Ovary (tissue), 3 donors: ENCODE results near the gene PERCC1.

Experiments
- POLR2A ChIP-seq: fragments of 450-650 bp; IDR thresholded peaks from one replicate; pipeline ENCODE4 v1.6.1; 2017; ENCODE audit warnings: antibody characterized with exemption, mild to moderate bottlenecking, moderate library complexity
- TF ChIP-seq, protein P1 (sequence below), 3 donors: fragments of 450-650 bp in 2 of 3; fragments of 200-600 bp in 1 of 3; IDR thresholded peaks; one replicate each; pipeline versions ENCODE4 v1.5.1 to v1.8.0; 2016 to 2022; ENCODE audit warnings: antibody characterized with exemption in 3 of 3, mild to moderate bottlenecking in 1 of 3
- donor health status: DM: no; HTN: no; CAD: no.

DNA sequence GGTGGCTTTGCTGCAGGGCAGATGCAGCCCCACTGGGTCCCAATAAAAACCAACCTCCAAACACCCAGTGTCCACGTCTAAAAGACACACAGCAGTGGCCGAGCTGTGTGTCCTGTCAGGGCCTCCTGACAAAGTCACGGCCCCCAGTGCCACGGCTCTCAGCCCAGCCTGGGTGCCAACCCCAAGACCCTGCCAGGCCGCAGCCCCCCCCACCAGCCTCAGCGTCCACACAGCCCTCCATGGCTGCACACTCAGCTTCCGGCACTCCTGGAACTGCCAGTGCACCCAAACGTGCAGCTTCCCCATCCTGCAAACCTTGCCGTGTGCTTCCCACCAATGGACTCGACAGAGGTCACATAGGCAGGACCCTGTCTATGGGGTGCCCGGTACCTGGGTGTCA lies 17.1 kb downstream of the PERCC1 start:
- TF ChIP-seq, protein P1, sequence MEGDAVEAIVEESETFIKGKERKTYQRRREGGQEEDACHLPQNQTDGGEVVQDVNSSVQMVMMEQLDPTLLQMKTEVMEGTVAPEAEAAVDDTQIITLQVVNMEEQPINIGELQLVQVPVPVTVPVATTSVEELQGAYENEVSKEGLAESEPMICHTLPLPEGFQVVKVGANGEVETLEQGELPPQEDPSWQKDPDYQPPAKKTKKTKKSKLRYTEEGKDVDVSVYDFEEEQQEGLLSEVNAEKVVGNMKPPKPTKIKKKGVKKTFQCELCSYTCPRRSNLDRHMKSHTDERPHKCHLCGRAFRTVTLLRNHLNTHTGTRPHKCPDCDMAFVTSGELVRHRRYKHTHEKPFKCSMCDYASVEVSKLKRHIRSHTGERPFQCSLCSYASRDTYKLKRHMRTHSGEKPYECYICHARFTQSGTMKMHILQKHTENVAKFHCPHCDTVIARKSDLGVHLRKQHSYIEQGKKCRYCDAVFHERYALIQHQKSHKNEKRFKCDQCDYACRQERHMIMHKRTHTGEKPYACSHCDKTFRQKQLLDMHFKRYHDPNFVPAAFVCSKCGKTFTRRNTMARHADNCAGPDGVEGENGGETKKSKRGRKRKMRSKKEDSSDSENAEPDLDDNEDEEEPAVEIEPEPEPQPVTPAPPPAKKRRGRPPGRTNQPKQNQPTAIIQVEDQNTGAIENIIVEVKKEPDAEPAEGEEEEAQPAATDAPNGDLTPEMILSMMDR (IDR thresholded peaks at IDR 0.05), result no peak
- no peak for TF ChIP-seq POLR2A
